Activated CD4-positive, alpha-beta T cell treated with anti-CD3 and anti-CD28 coated beads, Interleukin-2, amount 10 ng/mL, durations not matched to agents 24 days and 14 days (primary cell): ENCODE data around the gene PCIF1. TPM values are rescaled to one million over a fixed set of nuclear protein-coding genes. Genes with fewer than 3 reads are reported as not detected.
A peak's percentile ranks its signal among the peaks of the same experiment; 100 is the strongest.
"Not testable (repeated sequence)": the region's sequence is repeated elsewhere in the genome, so short reads cannot be mapped to it uniquely, and the experiment has no call there.

ENCODE experiments used
- DNase-seq: peaks from one replicate; pipeline ENCODE4 v3.0.0; 2022
- H3K27ac Mint-ChIP-seq: one replicate; pipeline ENCODE4 v1.8.0; 2022; ENCODE audit warnings: mild to moderate bottlenecking, mixed read lengths
- H3K27me3 Mint-ChIP-seq: one replicate; pipeline ENCODE4 v1.8.0; 2022; ENCODE audit warnings: mixed read lengths
- H3K36me3 Mint-ChIP-seq: one replicate; pipeline ENCODE4 v1.8.0; 2022; ENCODE audit warnings: low read depth, mild to moderate bottlenecking, mixed read lengths
- H3K4me1 Mint-ChIP-seq: one replicate; pipeline ENCODE4 v1.8.0; 2021; ENCODE audit warnings: mixed read lengths
- H3K4me3 Mint-ChIP-seq: one replicate; pipeline ENCODE4 v1.8.0; 2022; ENCODE audit warnings: mild to moderate bottlenecking, moderate library complexity, mixed read lengths
- H3K9me3 Mint-ChIP-seq: one replicate; pipeline ENCODE4 v1.8.0; 2021; ENCODE audit warnings: mixed read lengths
- intact Hi-C: fragments of 100-400 bp; cut with micrococcal nuclease; formaldehyde crosslinking; loops from one replicate; pipeline ENCODE4 v1.15.1; 2023
- total RNA-seq: library from RNA; stranded (reverse); gene quantifications from 2 replicates; pipeline ENCODE4 v1.2.3, GENCODE V29; 2022

Gene PCIF1
- total RNA-seq, 1 donor from 2014 or later, result 27.8 TPM

DNA sequence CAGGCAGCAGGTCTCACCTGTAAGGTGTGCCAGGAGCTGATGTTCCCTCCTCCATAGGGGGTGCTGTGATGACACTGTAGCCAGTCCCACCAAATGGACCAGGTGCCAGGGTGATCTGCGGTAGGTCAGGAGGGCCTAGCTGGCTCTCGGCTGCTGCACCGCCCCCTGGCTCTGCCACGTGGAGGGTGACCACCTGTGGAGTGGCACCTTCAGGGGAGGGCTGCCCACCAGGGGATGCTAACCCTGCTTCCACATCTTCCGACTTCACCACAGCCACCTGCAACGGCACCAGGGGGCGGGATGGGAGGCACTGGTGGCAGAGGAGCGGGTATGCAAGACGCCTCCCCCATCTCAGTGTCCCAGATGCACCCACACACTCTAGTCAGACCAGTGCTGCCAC lies 19.2 kb downstream of the PCIF1 start:
- Mint-ChIP-seq H3K4me1 (no peaks in the 10 kb centered on the region), H3K4me3 (no peak overlapping the region), H3K27ac (no peak overlapping the region), H3K36me3 (peaks cover 61% of the 10 kb centered on the region), H3K27me3 (no peaks in the 10 kb centered on the region), H3K9me3 (no peaks in the 10 kb centered on the region)
- intact Hi-C loops, result no loop called here
- no peak for DNase-seq

DNA sequence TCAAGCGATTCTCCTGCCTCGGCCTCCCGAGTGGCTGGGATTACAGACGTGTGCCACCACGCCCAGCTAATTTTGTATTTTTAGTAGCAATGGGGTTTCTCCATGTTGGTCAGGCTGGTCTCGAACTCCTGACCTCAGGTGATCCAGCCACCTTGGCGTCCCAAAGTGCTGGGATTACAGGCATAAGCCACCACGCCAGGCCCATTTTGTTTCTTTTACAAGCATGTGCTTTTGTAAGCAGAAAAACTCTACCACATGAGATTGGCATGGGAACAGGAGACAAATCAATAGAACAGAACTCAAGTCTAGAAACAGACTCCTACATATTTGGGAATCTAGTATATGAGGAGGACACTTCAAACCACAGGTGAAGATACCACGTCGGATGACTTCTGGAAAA lies 21.8 kb downstream of the PCIF1 start:
- DNase-seq, H3K27me3 Mint-ChIP-seq, H3K9me3 Mint-ChIP-seq, intact Hi-C loops, H3K27ac Mint-ChIP-seq, H3K4me3 Mint-ChIP-seq, H3K4me1 Mint-ChIP-seq: not testable (repeated sequence)
- peaks cover 66% of the 10 kb centered on the region for H3K36me3 Mint-ChIP-seq

DNA sequence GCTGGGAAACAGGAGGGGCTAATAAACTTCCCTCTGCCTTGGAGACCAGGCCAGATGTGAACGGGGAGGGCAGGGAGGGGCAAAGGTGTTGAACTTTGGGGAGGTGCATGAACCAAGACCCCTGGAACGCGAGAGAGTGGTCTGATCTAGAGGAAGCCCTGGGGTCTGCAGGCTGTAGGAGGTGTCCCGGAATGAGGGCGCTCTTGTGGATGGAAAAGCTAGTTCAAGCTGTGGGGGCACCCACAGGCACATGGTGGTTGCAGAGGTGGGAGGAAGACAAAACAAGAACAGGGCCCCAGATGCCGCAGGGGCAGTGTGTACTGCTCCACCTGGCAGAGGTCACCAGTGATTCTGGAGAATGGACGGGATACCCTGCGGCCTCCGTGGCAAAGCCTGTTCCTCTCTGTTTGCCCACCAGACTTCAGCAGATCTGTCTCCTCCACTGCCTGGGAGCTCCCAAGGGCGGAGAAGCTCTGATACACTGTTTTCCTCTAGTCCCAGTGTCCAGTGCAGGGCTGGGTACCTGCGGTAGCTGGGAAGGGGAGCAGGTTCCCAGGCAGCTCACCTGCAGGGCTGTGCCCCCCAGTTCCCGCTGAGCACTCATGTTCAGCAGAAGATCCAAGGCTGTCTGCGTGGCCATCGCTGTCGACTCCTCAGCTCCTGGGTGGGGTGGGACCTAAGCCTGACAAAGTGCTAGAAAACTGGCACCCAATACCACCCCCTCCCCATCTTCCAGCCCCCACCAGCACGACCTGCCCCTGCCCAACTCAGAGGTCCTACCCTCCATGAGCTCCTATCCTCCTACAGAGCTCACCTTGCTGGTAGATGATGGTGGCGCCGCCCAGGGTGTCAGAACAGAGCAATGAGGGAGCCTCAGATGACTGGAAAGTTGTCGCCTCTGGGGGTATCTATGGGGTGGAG lies 22.8 kb downstream of the PCIF1 start:
- intact Hi-C loops, result no loop called here
- H3K9me3 Mint-ChIP-seq, result no peaks in the 10 kb centered on the region
- no peak overlapping the region for H3K4me3 Mint-ChIP-seq
- H3K27ac Mint-ChIP-seq, result no peak overlapping the region
- H3K4me1 Mint-ChIP-seq, result no peaks in the 10 kb centered on the region
- H3K27me3 Mint-ChIP-seq, result no peaks in the 10 kb centered on the region
- DNase-seq, result no peak
- H3K36me3 Mint-ChIP-seq, result peaks cover 62% of the 10 kb centered on the region

DNA sequence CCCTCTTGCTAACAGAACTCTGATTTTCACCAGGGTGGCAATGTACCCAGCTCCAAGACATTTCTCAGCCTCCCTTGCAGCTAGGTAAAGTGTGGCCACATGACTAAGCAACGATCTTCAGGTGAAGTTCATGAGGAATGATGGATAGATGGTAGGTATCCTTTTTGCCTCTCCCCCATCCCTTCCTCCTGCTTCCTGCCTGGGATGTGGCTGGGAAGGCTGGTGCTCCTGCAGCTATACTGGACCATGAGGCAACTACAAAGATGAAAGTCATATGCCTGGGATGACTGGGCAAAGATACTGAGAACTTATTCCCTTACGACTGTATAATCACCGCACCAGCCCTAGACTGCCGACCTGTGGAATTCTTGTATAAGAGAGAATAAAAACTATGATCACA lies 24.1 kb downstream of the PCIF1 start:
- Mint-ChIP-seq H3K4me3 (no peak overlapping the region), H3K27me3 (no peaks in the 10 kb centered on the region), H3K9me3 (no peaks in the 10 kb centered on the region), H3K36me3 (peaks cover 71% of the 10 kb centered on the region), H3K27ac (no peak overlapping the region), H3K4me1 (no peaks in the 10 kb centered on the region)
- intact Hi-C loops, result no loop called here
- no peak for DNase-seq

DNA sequence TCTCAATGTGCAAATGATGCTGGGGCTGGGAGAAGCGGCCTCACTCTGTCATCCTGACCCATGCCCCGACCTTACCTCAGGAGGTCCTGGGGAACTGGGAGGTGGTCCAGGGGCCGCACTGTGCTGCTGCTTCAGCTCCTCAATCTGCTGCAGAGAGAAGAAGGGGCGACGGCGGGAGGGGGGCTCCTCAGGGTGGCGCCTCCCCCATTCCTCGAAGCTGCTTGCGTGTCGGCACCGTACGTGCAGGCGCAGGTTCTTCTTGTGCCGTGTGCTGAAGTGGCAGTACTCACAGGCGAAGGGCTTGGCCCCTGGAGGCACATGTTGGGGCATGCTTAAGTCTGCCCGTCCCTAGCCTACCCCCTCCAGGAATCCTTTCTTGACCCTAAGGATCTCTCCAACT lies 24.6 kb downstream of the PCIF1 start:
- H3K27ac Mint-ChIP-seq, result no peak overlapping the region
- H3K4me1 Mint-ChIP-seq, result no peaks in the 10 kb centered on the region
- intact Hi-C loops, result no loop called here

DNA sequence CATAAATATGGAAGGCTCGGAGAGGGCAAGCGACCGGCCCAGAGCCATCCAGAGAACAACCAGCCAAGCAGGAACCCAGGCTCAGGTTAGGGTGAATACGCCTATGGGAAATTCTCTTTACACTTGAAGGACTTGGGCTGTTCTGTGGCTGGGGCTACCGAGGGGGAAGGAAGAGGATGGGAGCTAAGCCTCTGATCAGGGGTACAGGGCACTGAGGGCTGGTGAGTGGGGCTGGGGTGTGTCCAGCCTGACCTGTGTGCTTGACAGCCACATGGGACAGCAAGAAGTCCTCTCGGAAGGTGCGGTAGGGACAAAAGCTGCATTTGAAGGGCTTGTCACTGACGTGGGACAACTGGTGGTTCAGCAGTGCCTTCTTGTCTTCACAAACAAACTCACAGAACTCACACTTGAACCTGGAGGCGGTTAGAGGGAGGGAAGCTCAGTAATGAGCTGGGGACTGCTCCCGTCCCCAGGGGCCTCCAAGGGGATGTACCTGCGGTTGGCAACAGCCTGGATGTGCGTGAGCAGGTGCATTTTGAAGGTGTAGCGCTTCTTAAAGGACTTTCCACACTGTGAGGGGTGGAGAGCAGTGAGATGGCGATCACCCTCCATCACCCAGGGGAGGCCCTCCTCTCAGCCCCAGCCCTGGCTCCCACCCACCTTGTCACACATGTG lies 25.6 kb downstream of the PCIF1 start:
- Mint-ChIP-seq H3K4me3 (no peak overlapping the region), H3K36me3 (peaks cover 70% of the 10 kb centered on the region), H3K4me1 (no peaks in the 10 kb centered on the region)

More for the DNA sequence above, 24.6 kb downstream of the PCIF1 start:
- Mint-ChIP-seq H3K9me3 (no peaks in the 10 kb centered on the region), H3K27me3 (no peaks in the 10 kb centered on the region), H3K4me3 (no peak overlapping the region), H3K36me3 (peaks cover 70% of the 10 kb centered on the region)
- DNase-seq, result no peak

DNA sequence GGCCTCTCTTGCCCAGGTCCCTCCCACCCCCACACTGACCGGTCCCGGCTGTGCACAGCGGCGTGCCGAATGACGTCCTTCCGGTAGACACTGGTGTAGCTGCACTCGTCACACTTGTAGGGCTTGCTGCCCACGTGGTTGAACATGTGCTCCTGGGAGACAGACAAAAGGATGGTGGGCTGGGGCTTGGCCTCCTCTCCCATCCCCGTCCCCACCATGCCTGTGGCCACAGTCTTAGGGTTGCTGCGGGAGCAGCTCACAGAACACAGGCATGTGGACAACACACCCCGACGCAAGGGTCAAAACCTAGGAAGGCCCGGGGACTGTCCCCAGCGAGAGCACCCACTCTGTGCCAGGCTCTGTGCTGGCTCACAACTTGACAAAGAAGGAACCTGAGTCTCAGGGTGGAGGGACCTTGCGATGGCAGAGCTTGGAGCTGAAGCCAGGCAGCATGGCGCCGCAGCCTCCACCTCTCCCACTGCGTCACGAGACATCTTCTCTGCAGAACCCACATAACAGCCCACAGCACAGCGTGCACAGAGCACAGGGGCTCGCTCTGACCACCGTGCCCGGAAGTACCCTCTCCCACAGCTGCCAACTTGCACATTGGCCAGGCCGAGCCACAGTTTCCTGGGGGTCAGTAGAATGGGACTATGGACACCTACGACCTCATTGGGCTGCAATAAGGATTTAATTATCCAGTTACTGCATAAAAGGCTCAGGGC lies 27.7 kb downstream of the PCIF1 start:
- Mint-ChIP-seq H3K9me3 (no peaks in the 10 kb centered on the region), H3K27ac (no peak overlapping the region), H3K36me3 (peaks cover 70% of the 10 kb centered on the region), H3K4me3 (no peak overlapping the region), H3K4me1 (peaks cover 3% of the 10 kb centered on the region), H3K27me3 (no peaks in the 10 kb centered on the region)
- no peak for DNase-seq
- intact Hi-C loops, result no loop called here

More for the DNA sequence above, 25.6 kb downstream of the PCIF1 start:
- Mint-ChIP-seq H3K9me3 (no peaks in the 10 kb centered on the region), H3K27me3 (no peaks in the 10 kb centered on the region), H3K27ac (no peak overlapping the region)
- intact Hi-C loops, result no loop called here
- DNase-seq, result no peak

DNA sequence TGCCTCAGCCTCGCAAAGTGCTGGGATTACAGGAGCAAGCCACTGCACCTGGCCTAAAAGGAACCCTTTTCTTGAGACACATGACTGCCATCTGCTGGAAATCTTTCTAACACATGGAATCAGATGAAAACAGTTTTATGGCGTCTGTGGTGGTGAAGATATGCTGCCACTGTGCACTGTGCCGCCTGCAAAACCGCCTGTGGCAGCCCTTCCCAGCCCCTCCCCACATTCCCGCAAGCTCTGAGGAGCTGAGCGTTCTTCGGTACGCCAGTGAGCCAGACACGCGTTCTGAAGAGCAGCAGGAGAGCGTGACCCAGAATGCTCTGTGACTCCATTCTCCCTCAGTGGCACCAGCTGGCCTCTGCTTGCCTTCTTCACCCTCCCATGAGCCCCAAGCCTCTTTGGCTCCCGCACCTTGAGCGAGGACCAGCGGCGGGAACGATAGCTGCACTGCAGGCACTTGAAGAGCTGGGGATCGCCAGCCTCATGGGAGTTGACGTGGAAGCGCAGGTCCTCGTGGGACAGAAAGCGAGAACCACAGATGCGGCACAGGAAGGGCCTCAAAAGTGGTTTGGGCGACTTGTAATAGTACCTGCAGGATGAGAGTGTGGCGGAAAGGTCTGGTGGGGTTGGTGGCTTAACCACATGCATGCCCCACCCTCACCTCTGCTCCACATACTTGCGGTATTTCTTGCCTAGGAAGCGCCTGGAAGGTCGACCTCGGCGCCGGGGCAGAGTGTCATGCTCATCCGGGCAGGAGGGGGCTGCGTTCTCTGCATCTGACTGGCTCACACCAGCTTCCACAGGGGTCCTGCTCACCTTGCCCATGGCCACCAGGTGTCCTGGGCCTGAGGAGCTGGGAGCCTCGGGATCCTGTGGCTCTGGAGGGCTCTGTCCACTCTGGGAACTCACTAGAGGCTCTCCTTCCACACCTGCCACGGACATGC lies 28.8 kb downstream of the PCIF1 start:
- no peaks in the 10 kb centered on the region for H3K27me3 Mint-ChIP-seq

DNA sequence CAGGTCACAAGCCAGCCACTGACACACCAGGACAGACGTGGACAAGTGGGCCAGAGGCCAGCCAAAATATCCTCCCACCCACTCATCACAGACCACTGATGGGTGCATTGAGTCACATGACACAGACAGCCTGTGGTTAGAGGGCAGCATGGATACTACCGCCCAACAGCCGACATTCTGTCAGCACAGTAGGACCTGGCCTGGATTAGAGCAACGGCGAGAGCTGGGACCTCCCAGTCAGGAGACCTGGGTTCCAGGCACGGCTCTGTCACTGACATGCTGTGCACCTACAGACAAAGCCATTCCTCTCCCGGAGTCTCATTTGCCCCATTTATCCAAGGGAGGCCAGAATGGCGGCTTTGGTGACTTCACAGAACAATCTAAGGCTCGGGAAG lies 29.5 kb downstream of the PCIF1 start:
- no peak overlapping the region for H3K27ac Mint-ChIP-seq
- no peaks in the 10 kb centered on the region for H3K9me3 Mint-ChIP-seq
- H3K36me3 Mint-ChIP-seq, result peaks cover 62% of the 10 kb centered on the region
- intact Hi-C loops, result no loop called here
- DNase-seq, result no peak
- no peaks in the 10 kb centered on the region for H3K27me3 Mint-ChIP-seq
- peaks cover 3% of the 10 kb centered on the region for H3K4me1 Mint-ChIP-seq
- no peak overlapping the region for H3K4me3 Mint-ChIP-seq

More for the DNA sequence above, 28.8 kb downstream of the PCIF1 start:
- DNase-seq, result peak; percentile 74
- H3K4me1 Mint-ChIP-seq, result peaks cover 3% of the 10 kb centered on the region
- intact Hi-C loops, result loop anchor here (1.0 kb wide), 1 partner anchor 139 kb away; no protein-coding TSS in a partner anchor
- H3K36me3 Mint-ChIP-seq, result peaks cover 65% of the 10 kb centered on the region
- H3K4me3 Mint-ChIP-seq, result no peak overlapping the region
- H3K27ac Mint-ChIP-seq, result no peak overlapping the region
- H3K9me3 Mint-ChIP-seq, result no peaks in the 10 kb centered on the region

DNA sequence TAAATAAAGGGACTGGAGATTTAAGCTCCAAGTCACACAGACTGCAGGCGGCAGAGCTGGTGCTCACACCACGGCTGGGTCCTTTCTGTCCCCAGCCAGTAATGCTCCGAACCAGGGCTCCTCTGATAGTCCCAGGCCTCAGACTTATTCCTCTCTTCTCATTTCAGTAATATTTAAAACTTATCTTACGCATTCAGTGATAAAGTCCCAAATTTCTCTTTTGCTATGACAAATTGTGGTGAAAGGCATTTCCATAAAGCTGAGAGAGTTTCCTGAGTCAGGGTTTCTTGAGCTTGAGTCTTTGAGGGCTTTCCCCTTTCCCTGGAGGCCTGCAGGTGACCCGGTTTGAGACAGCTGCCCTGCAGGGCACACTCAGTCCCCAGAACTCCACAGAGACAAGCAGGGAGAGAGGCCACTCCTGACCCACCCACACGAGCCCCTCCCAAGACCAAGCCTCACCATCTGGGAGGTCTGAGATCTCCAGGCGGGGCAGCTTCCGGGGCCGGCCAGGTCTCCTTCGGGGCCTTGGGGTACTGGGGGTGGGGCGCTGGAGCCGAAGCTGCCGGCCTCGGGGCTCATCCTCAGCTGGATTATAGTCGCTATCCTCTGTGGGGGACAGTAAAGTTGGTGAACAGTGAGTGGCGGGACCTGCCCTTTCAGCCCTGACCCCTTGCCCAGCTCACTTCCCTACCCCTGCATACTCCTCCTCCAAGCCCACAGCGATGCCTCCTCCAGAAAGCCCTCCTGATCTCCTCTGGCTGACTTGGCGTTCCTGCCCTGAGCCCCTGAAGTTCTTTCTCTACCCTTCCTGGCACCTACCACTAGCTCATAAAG lies 30.9 kb downstream of the PCIF1 start:
- Mint-ChIP-seq H3K4me3 (no peak overlapping the region), H3K27me3 (no peaks in the 10 kb centered on the region), H3K36me3 (peaks cover 51% of the 10 kb centered on the region), H3K27ac (peak overlapping the region; percentile 66), H3K9me3 (no peaks in the 10 kb centered on the region), H3K4me1 (peaks cover 10% of the 10 kb centered on the region)
- intact Hi-C loops, result no loop called here
- no peak for DNase-seq

DNA sequence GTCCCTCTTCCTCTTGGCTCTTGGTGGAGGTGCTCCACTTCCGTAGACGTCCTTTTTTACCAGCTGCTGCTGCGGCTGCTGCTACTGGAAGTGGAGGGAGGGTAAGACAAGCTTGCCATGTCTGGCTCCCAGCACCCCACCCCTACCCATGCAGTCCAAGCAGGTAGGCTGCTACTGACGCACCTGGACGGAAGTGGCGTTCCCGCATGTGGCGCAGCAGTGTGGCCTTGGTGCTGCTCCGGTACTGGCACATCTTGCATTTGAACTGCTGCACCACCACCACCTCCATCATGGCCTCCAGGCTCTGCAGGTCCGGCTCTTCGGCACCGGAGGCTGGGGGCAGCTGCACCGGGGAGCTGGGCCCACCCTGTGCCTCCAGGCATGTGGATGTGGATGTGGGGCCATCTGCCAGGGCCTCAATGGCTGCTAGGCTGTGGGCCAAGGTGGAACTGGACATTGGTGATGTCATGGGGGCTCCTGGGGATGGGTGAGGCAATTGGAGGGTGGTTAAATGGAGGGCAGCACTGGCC lies 33.1 kb downstream of the PCIF1 start:
- H3K4me3 Mint-ChIP-seq, result no peak overlapping the region
- DNase-seq, result no peak
- intact Hi-C loops, result no loop called here
- H3K36me3 Mint-ChIP-seq, result peaks cover 39% of the 10 kb centered on the region
- H3K27ac Mint-ChIP-seq, result no peak overlapping the region
- peaks cover 16% of the 10 kb centered on the region for H3K4me1 Mint-ChIP-seq
- H3K27me3 Mint-ChIP-seq, result no peaks in the 10 kb centered on the region
- H3K9me3 Mint-ChIP-seq, result peaks cover 3% of the 10 kb centered on the region

DNA sequence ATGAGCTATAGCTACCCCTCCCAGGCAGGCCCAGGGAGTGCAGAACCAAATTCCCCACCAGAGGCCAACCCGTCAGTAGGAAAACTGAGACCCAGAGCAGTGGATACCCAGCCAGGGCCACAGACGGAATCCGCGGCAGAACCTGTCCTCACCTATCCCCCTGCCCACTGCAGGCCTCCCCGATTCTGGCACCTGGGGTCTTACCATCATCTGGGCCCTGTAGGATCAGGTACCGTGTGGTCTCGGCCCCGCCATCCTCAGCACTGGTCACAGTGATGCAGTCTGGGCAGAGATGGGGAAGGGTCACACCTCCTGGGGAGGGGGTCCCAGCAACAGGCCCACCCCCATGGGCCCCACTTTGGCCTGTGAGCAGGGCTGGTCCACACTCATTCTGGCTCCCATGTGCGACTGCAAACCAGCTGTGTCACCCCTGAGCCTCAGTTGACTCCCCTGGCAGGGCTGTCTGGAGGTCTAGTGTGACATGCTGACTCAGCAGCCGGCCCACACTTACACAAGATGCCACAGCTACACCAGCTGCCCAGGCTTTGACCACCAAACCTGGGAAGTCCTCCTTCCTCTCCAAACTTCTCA lies 33.7 kb downstream of the PCIF1 start:
- peaks cover 17% of the 10 kb centered on the region for H3K4me1 Mint-ChIP-seq
- H3K27me3 Mint-ChIP-seq, result no peaks in the 10 kb centered on the region
- intact Hi-C loops, result no loop called here
- DNase-seq, result no peak
- peaks cover 35% of the 10 kb centered on the region for H3K36me3 Mint-ChIP-seq
- H3K27ac Mint-ChIP-seq, result no peak overlapping the region
- peaks cover 3% of the 10 kb centered on the region for H3K9me3 Mint-ChIP-seq
- no peak overlapping the region for H3K4me3 Mint-ChIP-seq
